Gastrocnemius medialis (tissue), 4 donors: ENCODE data around the gene ZNF511.

Experiments
- POLR2A ChIP-seq, 2 donors: fragments of 450-650 bp; IDR thresholded peaks; one replicate each; pipeline ENCODE4 v1.6.1; 2017; ENCODE audit warnings: antibody characterized with exemption in 2 of 2, mild to moderate bottlenecking in 2 of 2, moderate library complexity in 2 of 2
- TF ChIP-seq, protein P1 (sequence below), 5 experiments: fragments of 450-650 bp in 3 of 5; fragments of 200-600 bp in 2 of 5; sonication (generic) in 2 of 5; IDR thresholded peaks in 4 of 5; conservative IDR thresholded peaks in 1 of 5; 1 replicate in 4 of 5; 2 replicates in 1 of 5; pipeline ENCODE4 v1.5.1; 2016 to 2019; ENCODE audit warnings: antibody characterized with exemption in 5 of 5, mild to moderate bottlenecking in 3 of 5, moderate library complexity in 3 of 5

GRCh38 chr10:133309100-133309719 is 496 bp downstream of the ZNF511 start:
- TF ChIP-seq, protein P1, sequence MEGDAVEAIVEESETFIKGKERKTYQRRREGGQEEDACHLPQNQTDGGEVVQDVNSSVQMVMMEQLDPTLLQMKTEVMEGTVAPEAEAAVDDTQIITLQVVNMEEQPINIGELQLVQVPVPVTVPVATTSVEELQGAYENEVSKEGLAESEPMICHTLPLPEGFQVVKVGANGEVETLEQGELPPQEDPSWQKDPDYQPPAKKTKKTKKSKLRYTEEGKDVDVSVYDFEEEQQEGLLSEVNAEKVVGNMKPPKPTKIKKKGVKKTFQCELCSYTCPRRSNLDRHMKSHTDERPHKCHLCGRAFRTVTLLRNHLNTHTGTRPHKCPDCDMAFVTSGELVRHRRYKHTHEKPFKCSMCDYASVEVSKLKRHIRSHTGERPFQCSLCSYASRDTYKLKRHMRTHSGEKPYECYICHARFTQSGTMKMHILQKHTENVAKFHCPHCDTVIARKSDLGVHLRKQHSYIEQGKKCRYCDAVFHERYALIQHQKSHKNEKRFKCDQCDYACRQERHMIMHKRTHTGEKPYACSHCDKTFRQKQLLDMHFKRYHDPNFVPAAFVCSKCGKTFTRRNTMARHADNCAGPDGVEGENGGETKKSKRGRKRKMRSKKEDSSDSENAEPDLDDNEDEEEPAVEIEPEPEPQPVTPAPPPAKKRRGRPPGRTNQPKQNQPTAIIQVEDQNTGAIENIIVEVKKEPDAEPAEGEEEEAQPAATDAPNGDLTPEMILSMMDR (IDR thresholded peaks at IDR 0.05 in 4 of 5, conservative IDR thresholded peaks at IDR 0.05 in 1 of 5), result no peak
- no peak for TF ChIP-seq POLR2A (IDR thresholded peaks at IDR 0.05)
